HFF-Myc (cell line): ENCODE results near the gene SECISBP2L.

Experiments
- DNase-seq: peaks from one replicate; pipeline ENCODE4 v3.0.0-alpha.2; 2011; ENCODE audit warnings: low read depth; ENCODE audit errors: extremely low read depth
- H3K4me3 ChIP-seq: replicated peaks from 2 replicates; pipeline ENCODE4 v1.5.1; 2011; ENCODE audit warnings: low read depth, mild to moderate bottlenecking, control low read depth, low read length
- TF ChIP-seq, protein P1 (sequence below): IDR thresholded peaks from 2 replicates; pipeline ENCODE4 v1.5.1; 2012; ENCODE audit warnings: mild to moderate bottlenecking, low read depth, low read length, control low read depth; ENCODE audit errors: missing control alignments

Gene SECISBP2L

DNA sequence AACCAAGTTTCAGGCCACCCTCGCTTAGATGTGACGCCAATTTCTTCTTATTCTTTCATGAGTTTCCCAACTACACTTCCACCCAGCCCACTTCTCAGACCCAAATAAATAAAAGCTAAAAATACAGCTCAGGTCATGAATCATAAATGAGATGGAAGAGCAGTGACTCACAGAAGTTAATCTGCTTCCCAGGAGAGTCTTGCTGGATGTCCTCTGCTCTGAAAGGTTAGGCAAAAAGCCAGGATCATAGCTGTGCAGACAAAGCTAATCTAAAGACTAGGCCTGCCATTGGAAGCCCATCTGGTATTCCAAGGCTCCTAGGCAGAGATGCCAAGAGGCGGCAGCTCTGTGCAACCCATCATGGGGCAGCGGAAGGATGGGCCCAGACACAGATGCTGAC, 106.6 kb downstream of the SECISBP2L start:
- peak; percentile 91 for DNase-seq
- TF ChIP-seq, protein P1, sequence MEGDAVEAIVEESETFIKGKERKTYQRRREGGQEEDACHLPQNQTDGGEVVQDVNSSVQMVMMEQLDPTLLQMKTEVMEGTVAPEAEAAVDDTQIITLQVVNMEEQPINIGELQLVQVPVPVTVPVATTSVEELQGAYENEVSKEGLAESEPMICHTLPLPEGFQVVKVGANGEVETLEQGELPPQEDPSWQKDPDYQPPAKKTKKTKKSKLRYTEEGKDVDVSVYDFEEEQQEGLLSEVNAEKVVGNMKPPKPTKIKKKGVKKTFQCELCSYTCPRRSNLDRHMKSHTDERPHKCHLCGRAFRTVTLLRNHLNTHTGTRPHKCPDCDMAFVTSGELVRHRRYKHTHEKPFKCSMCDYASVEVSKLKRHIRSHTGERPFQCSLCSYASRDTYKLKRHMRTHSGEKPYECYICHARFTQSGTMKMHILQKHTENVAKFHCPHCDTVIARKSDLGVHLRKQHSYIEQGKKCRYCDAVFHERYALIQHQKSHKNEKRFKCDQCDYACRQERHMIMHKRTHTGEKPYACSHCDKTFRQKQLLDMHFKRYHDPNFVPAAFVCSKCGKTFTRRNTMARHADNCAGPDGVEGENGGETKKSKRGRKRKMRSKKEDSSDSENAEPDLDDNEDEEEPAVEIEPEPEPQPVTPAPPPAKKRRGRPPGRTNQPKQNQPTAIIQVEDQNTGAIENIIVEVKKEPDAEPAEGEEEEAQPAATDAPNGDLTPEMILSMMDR, result no peak
- no peak overlapping the region for H3K4me3 ChIP-seq
